ENCODE results near the gene SURF2.

The SURF2 gene

GRCh38 chr9:133339641-133340040, 16.7 kb upstream of the SURF2 start:
- no peak for TF ChIP-seq CTCF (IDR thresholded peaks at IDR 0.05; ENCODE audit: borderline replicate concordance, insufficient read depth, low read depth, low read length)
- no peak overlapping the region for H3K4me3 ChIP-seq (ENCODE audit: low read depth, low read length)

GRCh38 chr9:133340256-133340655, 16.1 kb upstream of the SURF2 start:
- no peak overlapping the region for H3K4me3 ChIP-seq (ENCODE audit: low read depth, low read length)
- TF ChIP-seq CTCF (IDR thresholded peaks at IDR 0.05; ENCODE audit: borderline replicate concordance, insufficient read depth, low read depth, low read length): no peak

DNA sequence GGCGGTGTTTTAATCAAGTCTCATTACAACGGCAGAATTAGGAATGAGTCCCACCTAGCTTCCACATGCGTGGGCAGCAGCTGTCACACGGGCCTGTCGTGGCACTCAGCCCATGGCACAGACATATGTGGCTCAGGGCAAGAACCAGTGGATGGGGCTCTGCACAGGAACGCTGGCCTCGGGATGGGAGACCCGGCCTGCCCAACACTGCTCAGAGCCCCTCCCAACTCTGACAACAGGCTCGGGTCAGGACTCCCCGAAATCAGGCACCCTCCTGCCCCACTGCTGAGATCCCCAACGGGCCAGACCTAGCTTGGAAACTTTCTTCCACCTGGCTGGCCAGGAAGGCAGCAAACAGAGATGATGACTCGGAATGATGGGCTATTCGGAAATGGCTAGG, 15.4 kb upstream of the SURF2 start:
- no peak overlapping the region for H3K4me3 ChIP-seq (ENCODE audit: low read depth, low read length)
- no peak for TF ChIP-seq CTCF (IDR thresholded peaks at IDR 0.05; ENCODE audit: borderline replicate concordance, insufficient read depth, low read depth, low read length)

DNA sequence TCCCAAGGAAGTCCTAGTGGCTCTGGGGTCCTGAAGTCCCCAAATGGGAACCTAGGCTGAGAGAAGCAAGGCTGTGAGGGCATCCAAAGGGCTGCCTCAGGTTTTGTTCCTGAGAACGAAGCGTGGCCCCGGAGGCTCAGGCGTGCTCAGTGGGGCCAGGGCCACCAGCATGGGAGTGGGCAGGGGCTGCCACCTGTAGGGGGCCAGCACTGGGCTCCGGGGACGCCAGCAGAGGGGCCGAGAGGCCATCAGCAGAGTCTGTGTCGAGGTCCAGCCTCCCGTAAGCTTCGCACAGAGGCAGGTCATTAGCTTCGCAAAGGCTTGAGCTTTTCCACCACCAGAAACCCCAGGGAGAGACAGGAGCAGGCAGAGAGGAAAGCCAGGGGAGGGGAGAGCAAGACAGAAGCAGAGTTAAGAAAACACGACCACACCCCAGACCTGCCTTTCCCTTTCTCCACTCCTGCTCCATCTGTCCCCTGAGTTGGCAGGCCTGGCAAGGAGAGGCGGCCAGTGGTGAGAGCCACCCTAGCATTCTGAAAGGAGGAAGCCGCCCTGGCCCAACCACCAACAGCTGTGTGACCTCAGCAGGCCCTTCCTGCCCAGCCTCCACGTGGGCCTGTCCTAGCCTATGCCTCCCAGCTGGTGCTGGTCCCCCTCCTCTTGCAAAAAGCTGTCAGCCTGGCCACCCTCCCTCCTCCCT, 14.8 kb upstream of the SURF2 start:
- TF ChIP-seq CTCF (IDR thresholded peaks at IDR 0.05; ENCODE audit: borderline replicate concordance, insufficient read depth, low read depth, low read length): no peak
- no peak overlapping the region for H3K4me3 ChIP-seq (ENCODE audit: low read depth, low read length)

GRCh38 chr9:133342069-133342406, 14.3 kb upstream of the SURF2 start:
- no peak overlapping the region for H3K4me3 ChIP-seq (ENCODE audit: low read depth, low read length)
- no peak for TF ChIP-seq CTCF (IDR thresholded peaks at IDR 0.05; ENCODE audit: borderline replicate concordance, insufficient read depth, low read depth, low read length)

- no peak; the same call in 1 of the 2 replicates for TF ChIP-seq CTCF (IDR thresholded peaks at IDR 0.05; ENCODE audit: borderline replicate concordance, insufficient read depth, low read depth, low read length)
- no peak overlapping the region for H3K4me3 ChIP-seq (ENCODE audit: low read depth, low read length)
Observed at GRCh38 chr9:133342570-133342969, 13.8 kb upstream of the SURF2 start.

- no peak overlapping the region for H3K4me3 ChIP-seq (ENCODE audit: low read depth, low read length)
- no peak for TF ChIP-seq CTCF (IDR thresholded peaks at IDR 0.05; ENCODE audit: borderline replicate concordance, insufficient read depth, low read depth, low read length)
Observed at GRCh38 chr9:133344071-133344470, 12.3 kb upstream of the SURF2 start.
